Measurements from ENCODE around the gene EXOC7. TPM values are rescaled to one million over a fixed set of nuclear protein-coding genes. Genes with fewer than 3 reads are reported as not detected.

EXOC7 gene
- total and polyA plus RNA-seq, 2 of the 8 experiments (the other 6 are each of a cell fraction or from before 2014, with no cell fraction given), result 77.1 to 92.6 TPM

GRCh38 chr17:76048025-76048605 lies 55.5 kb downstream of the EXOC7 start:
- no peak overlapping the region for H4K8ac ChIP-seq (ENCODE audit: extremely low read depth, insufficient read depth, low read length)
- H3K4ac ChIP-seq (replicated peaks; ENCODE audit: insufficient read length, low read depth, low read length), result no peak overlapping the region
- no peak overlapping the region for H2BK12ac ChIP-seq (ENCODE audit: low read depth, low read length)
- H4K5ac ChIP-seq (ENCODE audit: insufficient read length, low read depth, low read length), result no peak overlapping the region
- H4K91ac ChIP-seq (replicated peaks; ENCODE audit: insufficient read length, low read length), result no peak overlapping the region
- FAIRE-seq, result no peak
- H3K9me3 ChIP-seq (ENCODE audit: insufficient read depth in 2 of 2, low read depth in 1 of 2, low read length in 1 of 2), result no peaks in the 10 kb centered on the region
- H3K36me3 ChIP-seq (ENCODE audit: control insufficient read depth in 2 of 4, insufficient read depth in 4 of 4, low read length in 3 of 4), result peaks cover 27 to 72% (median 58%) of the 10 kb centered on the region in 4 experiments
- H2BK120ac ChIP-seq (replicated peaks; ENCODE audit: low read depth, low read length), result no peak overlapping the region
- no peak overlapping the region for H3K4me2 ChIP-seq (ENCODE audit: insufficient read depth in 1 of 2, low read depth in 2 of 2, low read length in 2 of 2)
- H3K4me3 ChIP-seq (ENCODE audit: extremely low read depth in 1 of 4, insufficient read depth in 2 of 4, low read depth in 3 of 4, low read length in 4 of 4), result no peak overlapping the region
- H3K23ac ChIP-seq (ENCODE audit: insufficient read length), result no peak overlapping the region
- H2AFZ ChIP-seq (ENCODE audit: low read length), result no peak overlapping the region
- H3K27ac ChIP-seq (ENCODE audit: low read depth, low read length), result no peak overlapping the region
- H4K20me1 ChIP-seq (replicated peaks in 1 of 2; ENCODE audit: control insufficient read depth in 1 of 2, insufficient read depth in 2 of 2, low read length in 2 of 2), result no peaks in the 10 kb centered on the region
- no peak overlapping the region for H2BK15ac ChIP-seq (ENCODE audit: low read length)
- H3K56ac ChIP-seq (replicated peaks; ENCODE audit: insufficient read length, low read depth, low read length), result no peak overlapping the region
- H3K23me2 ChIP-seq (ENCODE audit: low read depth, low read length), result no peaks in the 10 kb centered on the region
- H3K4me1 ChIP-seq (replicated peaks in 1 of 4; ENCODE audit: control insufficient read depth in 3 of 4, insufficient read depth in 4 of 4, low read length in 3 of 4), result peaks cover 0 to 2% (median 0%) of the 10 kb centered on the region in 4 experiments; a peak in 1 of 7 replicates
- no peak overlapping the region for H2BK5ac ChIP-seq (ENCODE audit: low read depth, low read length)
- no peak overlapping the region for H3K14ac ChIP-seq (ENCODE audit: insufficient read length)
- no peak overlapping the region for H2BK20ac ChIP-seq (ENCODE audit: low read length)
- no peak overlapping the region for H3K9ac ChIP-seq (replicated peaks in 1 of 4; ENCODE audit: extremely low read depth in 1 of 4, low read depth in 3 of 4, low read length in 3 of 4)
- 94% methylated on average over 9 of the region's 9 CpGs; no CpG with 5 or more reads in 1 of the 2 experiments for WGBS, 2 experiments (ENCODE audit: extremely low coverage in 1 of 2, insufficient coverage in 1 of 2, insufficient read length in 1 of 2, insufficient replicate concordance in 2 of 2, low coverage in 1 of 2, low lambda C conversion rate in 2 of 2, missing lambda C conversion rate in 1 of 2)
- ChIA-PET CTCF (ENCODE audit: partially characterized antibody) (interaction anchor here (0.6 to 1.3 kb wide), 6 partner anchors 16 to 769 kb away, joined by 3 to 5 read pairs (median 3); no protein-coding TSS in a partner anchor), POLR2A (ENCODE audit: partially characterized antibody) (interaction anchor here (0.6 to 1.4 kb wide), 4 partner anchors 8 to 33 kb away, joined by 3 to 5 read pairs (median 4); no protein-coding TSS in a partner anchor)
- DNase-seq (ENCODE audit: low read depth in 1 of 2, low spot score in 2 of 2), result no peak
- no peaks in the 10 kb centered on the region for H3K27me3 ChIP-seq (replicated peaks in 1 of 4; ENCODE audit: control insufficient read depth in 3 of 4, extremely low read depth in 1 of 4, insufficient read depth in 3 of 4, low read length in 3 of 4)
- H3K79me2 ChIP-seq (ENCODE audit: control insufficient read depth in 1 of 2, insufficient read depth in 2 of 2, low read length in 2 of 2), result no peaks in the 10 kb centered on the region
- H3K79me1 ChIP-seq (ENCODE audit: low read depth, low read length), result no peaks in the 10 kb centered on the region; the same call in 1 of the 2 replicates
- no peak overlapping the region for H3K18ac ChIP-seq (ENCODE audit: extremely low read depth, low read length)
- no peak overlapping the region for H2AK5ac ChIP-seq (ENCODE audit: low read depth, low read length)
- TF ChIP-seq ATF3 (IDR thresholded peaks at IDR 0.05; ENCODE audit: insufficient read depth, low read depth, low read length) (no peak), TBP (IDR thresholded peaks at IDR 0.05; ENCODE audit: low read depth, low read length) (no peak), HDAC2 (IDR thresholded peaks at IDR 0.05; ENCODE audit: borderline replicate concordance in 1 of 2, low read depth in 2 of 2, low read length in 2 of 2) (no peak), ATF2 (IDR thresholded peaks at IDR 0.05; ENCODE audit: low read length) (no peak)

Measured in H1 (cell line).